ENCODE results near the gene ZNF211.

ZNF211 gene

GRCh38 chr19:57655443-57655842 is 22.5 kb downstream of the ZNF211 start:
- no peak for DNase-seq (ENCODE audit: low read depth, low spot score)

- no peak for DNase-seq (ENCODE audit: low read depth, low spot score)
Measured at GRCh38 chr19:57656346-57656745, 23.4 kb downstream of the ZNF211 start.

DNA sequence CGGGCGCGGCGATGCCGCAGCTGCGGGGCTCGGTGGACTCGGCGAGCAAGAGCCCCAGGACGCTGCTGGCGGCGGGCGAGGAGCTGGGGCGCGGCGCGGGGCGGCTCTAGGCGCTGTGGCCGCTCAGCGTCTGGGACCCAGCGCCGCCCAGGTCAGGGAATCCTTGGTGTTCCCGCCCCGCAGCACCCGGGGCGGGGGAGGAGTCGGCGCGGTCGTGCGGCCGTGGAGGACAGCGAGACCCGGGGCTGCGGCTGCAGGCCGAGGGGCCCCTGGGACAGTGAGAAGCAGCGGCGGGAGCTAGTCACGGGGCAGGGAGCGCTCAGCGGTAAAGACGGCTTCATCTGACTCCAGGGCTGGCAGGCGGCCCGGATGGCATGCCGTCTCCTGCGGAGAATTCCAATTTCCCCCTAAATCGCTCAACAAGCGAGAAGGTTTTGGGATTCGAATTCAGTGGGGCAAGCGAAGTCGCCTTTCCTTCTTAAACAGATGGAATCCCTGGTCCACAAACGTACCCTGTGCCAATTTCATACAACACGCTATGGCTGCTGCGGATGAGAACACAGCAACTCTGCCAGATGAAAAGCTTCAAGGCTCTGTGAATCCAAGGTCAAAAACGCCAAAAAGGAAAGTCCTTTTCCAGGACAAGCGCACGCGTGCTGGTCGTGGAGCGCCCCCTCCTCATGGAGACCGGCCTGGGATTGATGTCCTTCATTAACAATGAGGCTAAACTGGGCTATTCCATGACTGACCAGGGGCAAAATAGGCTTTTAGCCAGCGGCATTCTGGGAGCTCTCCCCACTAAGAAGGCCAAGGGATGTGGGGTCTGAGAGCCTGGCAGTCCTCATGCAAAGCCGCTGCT is 31.5 kb downstream of the ZNF211 start:
- no peak for DNase-seq (ENCODE audit: low read depth, low spot score)

DNA sequence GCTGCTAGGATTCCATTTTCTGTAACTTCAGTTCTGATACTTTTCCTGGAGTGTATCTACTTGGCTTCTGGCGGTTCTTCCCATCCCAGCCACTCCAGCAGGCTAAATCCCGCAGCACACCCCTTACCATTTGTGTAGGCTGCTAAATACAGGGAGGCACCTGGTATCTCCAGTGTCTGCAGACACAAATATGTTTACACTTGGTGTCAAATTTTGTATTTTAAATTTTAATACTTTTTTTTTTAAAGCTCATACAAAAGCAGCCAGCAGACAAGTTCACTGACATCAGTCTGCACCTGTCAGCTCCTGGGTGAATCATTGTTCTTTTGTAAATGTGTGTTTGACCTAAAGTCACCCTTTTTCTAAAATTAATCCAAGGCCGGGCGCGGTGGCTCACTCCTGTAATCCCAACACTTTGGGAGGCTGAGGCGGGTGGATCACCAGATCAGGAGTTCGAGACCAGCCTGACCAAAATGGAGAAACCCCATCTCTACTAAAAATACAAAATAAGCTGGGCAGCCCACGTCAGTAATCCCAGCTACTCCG is 32.4 kb downstream of the ZNF211 start:
- no peak for DNase-seq (ENCODE audit: low read depth, low spot score)

DNA sequence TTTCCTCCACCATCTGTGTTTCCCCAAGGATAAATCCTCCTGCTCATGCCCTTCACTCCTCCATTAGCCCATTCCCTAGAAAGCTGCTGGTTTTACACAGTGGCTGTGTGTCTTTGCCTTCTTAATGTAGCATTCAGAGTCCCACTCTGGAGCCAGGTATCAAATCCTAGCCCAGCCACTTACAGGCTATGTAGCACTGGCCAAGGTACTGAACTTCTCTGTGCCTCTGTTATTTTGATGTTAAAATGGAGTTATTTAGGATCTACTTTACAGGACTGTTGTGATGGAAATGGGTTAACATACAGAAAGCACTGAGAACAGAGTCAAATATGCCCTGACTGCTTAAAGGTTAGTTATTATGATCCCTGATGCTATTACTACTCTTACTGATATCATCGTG is 34.3 kb downstream of the ZNF211 start:
- no peak for DNase-seq (ENCODE audit: low read depth, low spot score)

DNA sequence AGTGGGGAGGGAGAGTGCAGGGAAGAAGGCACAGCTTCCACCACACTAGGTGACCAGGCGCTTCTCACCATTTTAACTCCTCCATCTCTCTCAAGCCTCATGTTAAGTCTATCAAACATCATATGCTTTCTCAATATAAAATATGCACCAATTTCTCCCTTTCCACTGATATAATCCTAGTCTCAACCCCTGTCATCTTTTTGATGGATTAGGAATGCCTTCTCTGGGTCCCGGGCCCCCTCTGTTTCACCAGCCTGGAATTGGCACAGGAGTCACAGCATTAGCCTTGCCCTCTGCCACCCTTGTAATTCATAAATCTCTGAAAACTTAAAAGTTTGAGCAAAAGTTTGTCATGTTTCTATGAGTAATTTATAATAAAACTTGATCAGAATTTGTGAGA is 35.7 kb downstream of the ZNF211 start, which contains the start of gene ZSCAN4:
Gene ZSCAN4 (plus strand): TSS at position 301 of the 400 bp plus-strand sequence. CDS start 7,211 bp downstream, outside the sequence.
- DNase-seq (ENCODE audit: low read depth, low spot score) = no peak

DNA sequence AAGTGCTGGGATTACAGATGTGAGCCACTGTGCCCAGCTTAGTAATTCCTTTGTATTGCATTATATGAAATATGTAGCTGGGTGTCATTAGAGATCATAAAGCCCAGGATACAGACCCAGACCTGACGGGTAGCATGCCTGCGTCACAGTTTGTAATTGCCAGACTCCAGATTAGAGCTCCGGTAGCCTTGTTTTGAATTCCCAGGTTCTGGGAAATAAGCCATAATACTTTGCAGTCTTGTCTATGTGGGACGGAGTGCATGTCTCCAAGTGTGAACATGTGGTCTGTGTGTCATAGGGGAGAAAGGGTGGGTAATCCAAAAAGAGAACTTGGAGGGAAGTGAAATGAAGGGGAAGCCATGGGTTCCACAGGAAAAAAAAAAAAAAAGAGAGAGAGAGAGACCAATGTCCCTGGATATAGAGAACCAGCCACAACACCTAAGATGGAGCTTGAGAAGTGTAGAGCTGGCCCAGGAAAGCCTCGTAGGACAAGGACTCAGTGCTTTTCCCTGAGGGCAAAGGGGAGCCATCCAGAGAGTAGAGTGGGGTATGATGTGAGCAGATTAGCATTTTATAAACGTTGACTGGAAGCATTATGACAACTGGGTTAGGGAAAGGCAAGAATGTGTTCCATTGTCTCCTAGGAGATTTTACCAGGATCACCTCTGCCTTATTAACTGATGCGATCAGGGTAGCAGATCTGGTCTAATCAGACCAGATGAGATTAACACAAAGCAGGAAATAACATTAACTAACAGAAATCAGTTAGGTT is 38.3 kb downstream of the ZNF211 start:
- no peak for DNase-seq (ENCODE audit: low read depth, low spot score)

GRCh38 chr19:57672466-57672865 is 39.5 kb downstream of the ZNF211 start:
- DNase-seq (ENCODE audit: low read depth, low spot score) = no peak

DNA sequence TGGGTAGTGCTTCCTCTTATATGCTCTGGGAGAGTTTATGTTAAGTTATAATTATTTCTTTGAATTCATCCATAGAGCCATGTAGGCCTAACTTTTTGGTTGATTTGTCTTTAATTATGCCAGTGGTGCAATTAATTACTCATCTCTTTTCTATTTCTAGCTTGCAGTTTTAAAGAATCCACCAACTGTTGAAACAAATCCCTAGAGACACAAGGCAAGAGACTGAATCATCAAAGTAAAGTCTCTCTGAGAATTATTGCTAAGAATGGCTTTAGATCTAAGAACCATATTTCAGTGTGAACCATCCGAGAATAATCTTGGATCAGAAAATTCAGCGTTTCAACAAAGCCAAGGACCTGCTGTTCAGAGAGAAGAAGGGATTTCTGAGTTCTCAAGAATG is 42.9 kb downstream of the ZNF211 start:
- DNase-seq (ENCODE audit: low read depth, low spot score) = no peak

DNA sequence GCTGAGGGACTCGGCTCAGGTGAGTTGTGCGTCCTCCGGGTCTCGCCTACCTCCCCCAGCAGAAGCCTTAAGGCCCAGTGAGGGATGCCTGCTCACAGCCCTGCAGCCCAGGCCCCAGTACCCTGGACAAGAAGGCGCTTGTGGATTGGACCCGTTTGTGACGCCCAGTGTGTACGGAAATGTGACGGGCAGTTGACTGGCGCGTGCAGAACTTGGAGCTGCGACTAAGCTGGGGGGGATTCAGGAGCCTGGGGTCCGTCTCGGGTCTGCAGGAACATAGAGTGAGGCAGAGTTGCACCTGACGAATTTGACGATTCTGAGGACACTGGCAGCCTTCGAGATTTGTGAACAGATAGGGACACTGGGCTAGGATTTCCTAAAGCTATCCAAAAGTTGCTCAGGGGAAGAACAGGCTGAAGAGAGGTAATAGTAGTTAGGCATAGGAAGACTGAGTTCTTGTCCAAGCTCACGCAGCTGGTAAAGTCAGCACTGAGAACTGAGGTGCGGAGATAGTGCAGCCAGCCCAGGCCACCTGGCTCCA is 49.3 kb downstream of the ZNF211 start:
- DNase-seq (ENCODE audit: low read depth, low spot score) = no peak

GRCh38 chr19:57686727-57687126 is 53.8 kb downstream of the ZNF211 start:
- DNase-seq (ENCODE audit: low read depth, low spot score) = no peak

GRCh38 chr19:57687363-57688010 is 54.5 kb downstream of the ZNF211 start:
- DNase-seq (ENCODE audit: low read depth, low spot score) = no peak

DNA sequence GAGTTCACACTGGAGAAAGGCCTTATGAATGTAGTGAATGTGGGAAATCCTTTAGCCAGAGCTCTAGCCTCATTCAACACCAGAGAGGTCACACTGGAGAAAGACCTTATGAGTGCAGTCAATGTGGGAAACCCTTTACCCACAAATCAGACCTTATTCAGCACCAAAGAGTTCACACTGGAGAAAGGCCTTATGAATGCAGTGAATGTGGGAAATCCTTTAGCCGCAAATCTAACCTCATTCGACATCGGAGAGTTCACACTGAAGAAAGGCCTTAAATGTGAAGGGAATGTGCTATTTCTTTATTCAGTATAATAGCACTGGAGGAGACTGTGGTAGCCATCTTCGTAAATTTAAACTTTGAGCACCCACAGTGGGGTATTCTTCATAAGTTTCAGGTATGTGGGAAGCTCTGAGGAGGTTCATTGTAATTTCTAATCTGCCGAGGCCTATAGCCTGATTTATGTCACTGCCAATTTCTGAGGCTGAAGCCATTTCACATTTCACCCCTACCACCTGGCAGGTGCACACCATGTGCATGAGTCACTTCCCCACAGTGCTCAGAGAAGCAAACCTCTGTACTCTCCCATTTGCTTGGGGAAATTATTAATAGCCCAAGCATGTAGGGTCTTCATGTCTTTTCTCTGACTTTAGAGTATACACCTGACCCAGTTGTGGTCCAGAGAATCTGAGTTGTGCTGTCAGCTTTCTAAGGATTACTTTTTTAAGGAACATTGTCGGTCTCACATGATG is 55.2 kb downstream of the ZNF211 start:
- DNase-seq (ENCODE audit: low read depth, low spot score) = no peak

- no peak for DNase-seq (ENCODE audit: low read depth, low spot score)
Measured at GRCh38 chr19:57689750-57690149, 56.8 kb downstream of the ZNF211 start.
